OCI-LY3 (cell line): Measurements from ENCODE around the gene FOXP3.

Experiments used
- EZH2phosphoT487 ChIP-seq: fragments of 200-600 bp; shearing (Covaris generic); IDR thresholded peaks from 2 replicates; pipeline ENCODE4 v1.6.1; 2018; ENCODE audit warnings: antibody characterized with exemption, mixed run types, low read depth
- TF ChIP-seq, protein P1 (sequence below): fragments of 200-600, 300-600 bp; sonication (generic); IDR thresholded peaks from 2 replicates; pipeline ENCODE4 v1.5.1; 2014; ENCODE audit warnings: antibody characterized with exemption, low read length, low read depth

DNA sequence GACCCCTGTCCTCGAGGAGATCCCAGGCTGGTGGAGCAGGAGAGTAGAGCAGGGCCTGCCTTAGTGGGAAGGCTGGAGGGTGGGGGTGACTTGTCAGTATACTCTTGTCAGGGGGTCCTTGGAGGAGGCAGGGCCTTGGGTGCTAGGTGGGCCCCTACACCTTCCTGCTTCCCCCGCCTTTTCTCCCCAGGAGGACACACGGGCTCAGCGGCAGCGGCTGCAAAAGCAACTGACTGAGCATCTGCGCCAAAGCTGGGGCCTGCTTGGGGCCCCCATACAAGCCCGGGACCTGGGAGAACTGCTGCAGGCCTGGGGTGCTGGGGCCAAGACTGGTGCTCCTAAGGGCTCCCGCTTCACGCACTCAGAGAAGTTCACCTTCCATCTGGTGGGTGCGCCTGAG, 18.0 kb downstream of the FOXP3 start:
- TF ChIP-seq, protein P1, sequence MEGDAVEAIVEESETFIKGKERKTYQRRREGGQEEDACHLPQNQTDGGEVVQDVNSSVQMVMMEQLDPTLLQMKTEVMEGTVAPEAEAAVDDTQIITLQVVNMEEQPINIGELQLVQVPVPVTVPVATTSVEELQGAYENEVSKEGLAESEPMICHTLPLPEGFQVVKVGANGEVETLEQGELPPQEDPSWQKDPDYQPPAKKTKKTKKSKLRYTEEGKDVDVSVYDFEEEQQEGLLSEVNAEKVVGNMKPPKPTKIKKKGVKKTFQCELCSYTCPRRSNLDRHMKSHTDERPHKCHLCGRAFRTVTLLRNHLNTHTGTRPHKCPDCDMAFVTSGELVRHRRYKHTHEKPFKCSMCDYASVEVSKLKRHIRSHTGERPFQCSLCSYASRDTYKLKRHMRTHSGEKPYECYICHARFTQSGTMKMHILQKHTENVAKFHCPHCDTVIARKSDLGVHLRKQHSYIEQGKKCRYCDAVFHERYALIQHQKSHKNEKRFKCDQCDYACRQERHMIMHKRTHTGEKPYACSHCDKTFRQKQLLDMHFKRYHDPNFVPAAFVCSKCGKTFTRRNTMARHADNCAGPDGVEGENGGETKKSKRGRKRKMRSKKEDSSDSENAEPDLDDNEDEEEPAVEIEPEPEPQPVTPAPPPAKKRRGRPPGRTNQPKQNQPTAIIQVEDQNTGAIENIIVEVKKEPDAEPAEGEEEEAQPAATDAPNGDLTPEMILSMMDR: no peak
- TF ChIP-seq EZH2phosphoT487: no peak
